ENCODE data around the gene HBQ1. TPM values are rescaled to one million over a fixed set of nuclear protein-coding genes. Genes with fewer than 3 reads are reported as not detected.
"Not testable (repeated sequence)": the region's sequence is repeated elsewhere in the genome, so short reads cannot be mapped to it uniquely, and the experiment has no call there.

HBQ1 gene
- total RNA-seq, 4 donors from 2014 or later, result not detected

GRCh38 chr16:162271-162991 is 17.8 kb upstream of the HBQ1 start:
- Histone ChIP-seq H3K4me3 (no peak overlapping the region), H3K36me3 (no peaks in the 10 kb centered on the region), H3K4me1 (peaks cover 15 to 16% (median 16%) of the 10 kb centered on the region in 4 donors), H3K9me3 (no peaks in the 10 kb centered on the region), H3K27me3 (peaks cover 69% of the 10 kb centered on the region), H3K27ac (no peak overlapping the region)
- DNase-seq, result no peak
- WGBS, 2 donors (ENCODE audit: low coverage in 1 of 2), result 80 to 82% methylated on average over 3 to 13 of the region's 13 CpGs
- intact Hi-C loops (cut with DNase I; ENCODE audit: low total_unique reads), result no loop called here
- in situ Hi-C loops (cut with MboI; ENCODE audit: low pct_ligation_motif_present in 1 of 4, low pct_unique_long_range_greater_than_20kb in 1 of 4, low sequenced_read_pairs in 3 of 4), result no loop called here
- TF ChIP-seq POLR2A (IDR thresholded peaks at IDR 0.05) (no peak), EP300 (IDR thresholded peaks at IDR 0.05; ENCODE audit: low read depth) (no peak), POLR2AphosphoS5 (IDR thresholded peaks at IDR 0.05) (no peak), CTCF (IDR thresholded peaks at IDR 0.05) (no peak)

- in situ Hi-C loops (cut with MboI; ENCODE audit: low pct_ligation_motif_present in 1 of 4, low pct_unique_long_range_greater_than_20kb in 1 of 4, low sequenced_read_pairs in 3 of 4); H3K4me3 ChIP-seq; H3K36me3 ChIP-seq; intact Hi-C loops (cut with DNase I; ENCODE audit: low total_unique reads); DNase-seq; H3K9me3 ChIP-seq; H3K27ac ChIP-seq: not testable (repeated sequence)
- Histone ChIP-seq H3K4me1 (peaks cover 15 to 16% (median 16%) of the 10 kb centered on the region in 4 donors), H3K27me3 (peaks cover 69% of the 10 kb centered on the region)
- WGBS, 2 donors (ENCODE audit: low coverage in 1 of 2), result 40% methylated on average over 1 of the region's 10 CpGs; no CpG with 5 or more reads in 1 of the 2 donors
These were observed 17.1 kb upstream of the HBQ1 start for GRCh38 chr16:163139-163538.

GRCh38 chr16:163696-164095 is 16.6 kb upstream of the HBQ1 start:
- Histone ChIP-seq H3K27me3 (peaks cover 71% of the 10 kb centered on the region), H3K4me1 (peaks cover 15 to 16% (median 16%) of the 10 kb centered on the region in 4 donors)
- WGBS, 2 donors (ENCODE audit: low coverage in 1 of 2), result 42% methylated on average over 3 of the region's 3 CpGs; no CpG with 5 or more reads in 1 of the 2 donors
- H3K9me3 ChIP-seq; DNase-seq; H3K27ac ChIP-seq; intact Hi-C loops (cut with DNase I; ENCODE audit: low total_unique reads); in situ Hi-C loops (cut with MboI; ENCODE audit: low pct_ligation_motif_present in 1 of 4, low pct_unique_long_range_greater_than_20kb in 1 of 4, low sequenced_read_pairs in 3 of 4); H3K4me3 ChIP-seq; H3K36me3 ChIP-seq: not testable (repeated sequence)

GRCh38 chr16:164134-164823 is 16.0 kb upstream of the HBQ1 start:
- Histone ChIP-seq H3K4me1 (peaks cover 15 to 16% (median 16%) of the 10 kb centered on the region in 4 donors), H3K27me3 (peaks cover 73% of the 10 kb centered on the region)
- intact Hi-C loops (cut with DNase I; ENCODE audit: low total_unique reads); DNase-seq; H3K27ac ChIP-seq; H3K36me3 ChIP-seq; H3K9me3 ChIP-seq; in situ Hi-C loops (cut with MboI; ENCODE audit: low pct_ligation_motif_present in 1 of 4, low pct_unique_long_range_greater_than_20kb in 1 of 4, low sequenced_read_pairs in 3 of 4); H3K4me3 ChIP-seq: not testable (repeated sequence)
- no CpG with 5 or more reads among the region's 80 CpGs for WGBS, 2 donors (ENCODE audit: low coverage in 1 of 2)

GRCh38 chr16:164827-165538 is 15.3 kb upstream of the HBQ1 start:
- no peak overlapping the region for H3K4me3 ChIP-seq
- intact Hi-C loops (cut with DNase I; ENCODE audit: low total_unique reads), result no loop called here
- WGBS, 2 donors (ENCODE audit: low coverage in 1 of 2), result 17% methylated on average over 30 of the region's 77 CpGs; no CpG with 5 or more reads in 1 of the 2 donors
- no peaks in the 10 kb centered on the region for H3K9me3 ChIP-seq
- H3K27me3 ChIP-seq, result peaks cover 74% of the 10 kb centered on the region
- peaks cover 15 to 16% (median 16%) of the 10 kb centered on the region in 4 donors for H3K4me1 ChIP-seq
- no peak overlapping the region for H3K27ac ChIP-seq
- TF ChIP-seq POLR2A (IDR thresholded peaks at IDR 0.05) (no peak), EP300 (IDR thresholded peaks at IDR 0.05; ENCODE audit: low read depth) (no peak), CTCF (IDR thresholded peaks at IDR 0.05) (no peak), POLR2AphosphoS5 (IDR thresholded peaks at IDR 0.05) (no peak)
- in situ Hi-C loops (cut with MboI; ENCODE audit: low pct_ligation_motif_present in 1 of 4, low pct_unique_long_range_greater_than_20kb in 1 of 4, low sequenced_read_pairs in 3 of 4), result no loop called here
- DNase-seq, result no peak
- H3K36me3 ChIP-seq, result no peaks in the 10 kb centered on the region
